Stomach (tissue), 9 donors: ENCODE measurements around the gene GPR17. TPM values are rescaled to one million over a fixed set of nuclear protein-coding genes. Genes with fewer than 3 reads are reported as not detected.

Experiments
- DNase-seq, 2 donors: peaks; one replicate each; pipeline versions ENCODE4 v3.0.0 to v3.0.0-alpha.2; 2013 to 2019
- H3K27ac ChIP-seq, 5 donors: fragments of 200-600 bp in 4 of 5; sonication (generic) in 4 of 5; one replicate each; pipeline ENCODE4 v1.5.1; 2013 to 2019; ENCODE audit warnings: mild to moderate bottlenecking in 1 of 5, moderate library complexity in 1 of 5
- H3K27me3 ChIP-seq, 3 donors: fragments of 200-600 bp; sonication (generic); one replicate each; pipeline ENCODE4 v1.5.1; 2017 to 2019; ENCODE audit warnings: mixed run types in 1 of 3
- H3K36me3 ChIP-seq, 4 donors: fragments of 200-600 bp; sonication (generic); 1 replicate in 3 of 4; 2 replicates in 1 of 4; pipeline ENCODE4 v1.5.1; 2016 to 2019
- H3K4me1 ChIP-seq, 4 donors: fragments of 200-600 bp; sonication (generic); one replicate each; pipeline ENCODE4 v1.5.1; 2016 to 2019
- H3K4me3 ChIP-seq, 4 donors: fragments of 200-600 bp; sonication (generic) in 3 of 4; one replicate each; pipeline ENCODE4 v1.5.1; 2016 to 2019; ENCODE audit warnings: mild to moderate bottlenecking in 1 of 4
- H3K9me3 ChIP-seq, 4 donors: fragments of 200-600 bp; sonication (generic); one replicate each; pipeline ENCODE4 v1.5.1; 2016 to 2019
- EP300 ChIP-seq: sonication (generic); formaldehyde crosslinking; IDR thresholded peaks from one replicate; pipeline ENCODE4 v1.6.1; 2017; ENCODE audit warnings: antibody characterized with exemption
- POLR2A ChIP-seq, 4 donors: fragments of 450-650 bp; IDR thresholded peaks; one replicate each; pipeline ENCODE4 v1.6.1; 2016; ENCODE audit warnings: antibody characterized with exemption in 4 of 4, control low read depth in 2 of 4, mild to moderate bottlenecking in 1 of 4, moderate library complexity in 1 of 4
- POLR2AphosphoS5 ChIP-seq, 3 donors: sonication (generic); formaldehyde crosslinking; IDR thresholded peaks; one replicate each; pipeline ENCODE4 v1.6.1; 2016; ENCODE audit warnings: antibody characterized with exemption in 3 of 3
- WGBS, 5 donors: extraction: QIAGEN DNeasy Blood & Tissue Kit in 3 of 5; methylation state at CpG; one replicate each; pipeline versions ENCODE4 v1.1.5 to v1.1.7; 2013 to 2018; 5-methylcytosine and 5-hydroxymethylcytosine counted together
- intact Hi-C: fragments of 100-400 bp; cut with DNase I; formaldehyde crosslinking; loops from one replicate; pipeline ENCODE4 v1.15.1; 2023; ENCODE audit warnings: low total_unique reads
- polyA plus RNA-seq, 3 donors: library from polyadenylated mRNA; stranded (reverse); fragments of 200-250 nt; gene quantifications; one replicate each; pipeline ENCODE4 v1.2.3, GENCODE V29; 2013
- total RNA-seq, 5 donors: library from RNA; depleted of rRNA; stranded (reverse); fragments of >200 nt; gene quantifications; one replicate each; pipeline versions ENCODE4 v1.1.0 to v1.2.3, GENCODE V29; 2014 to 2016
- TF ChIP-seq, protein P1 (sequence below), 7 experiments: fragments of 450-650 bp in 4 of 7; fragments of 200-600 bp in 3 of 7; sonication (generic) in 3 of 7; IDR thresholded peaks; one replicate each; pipeline ENCODE4 v1.5.1; 2016 to 2019; ENCODE audit warnings: antibody characterized with exemption in 7 of 7, control low read depth in 2 of 7, mild to moderate bottlenecking in 1 of 7
- donor health status: healthy with polysubstance abuse.
- donor health status: Bipolar disorder and iron deficiency.
- donor health status: healthy.

The GPR17 gene
- total and polyA plus RNA-seq, 8 donors = 0.19 to 0.61 (median 0.25) TPM; not detected in 5

DNA sequence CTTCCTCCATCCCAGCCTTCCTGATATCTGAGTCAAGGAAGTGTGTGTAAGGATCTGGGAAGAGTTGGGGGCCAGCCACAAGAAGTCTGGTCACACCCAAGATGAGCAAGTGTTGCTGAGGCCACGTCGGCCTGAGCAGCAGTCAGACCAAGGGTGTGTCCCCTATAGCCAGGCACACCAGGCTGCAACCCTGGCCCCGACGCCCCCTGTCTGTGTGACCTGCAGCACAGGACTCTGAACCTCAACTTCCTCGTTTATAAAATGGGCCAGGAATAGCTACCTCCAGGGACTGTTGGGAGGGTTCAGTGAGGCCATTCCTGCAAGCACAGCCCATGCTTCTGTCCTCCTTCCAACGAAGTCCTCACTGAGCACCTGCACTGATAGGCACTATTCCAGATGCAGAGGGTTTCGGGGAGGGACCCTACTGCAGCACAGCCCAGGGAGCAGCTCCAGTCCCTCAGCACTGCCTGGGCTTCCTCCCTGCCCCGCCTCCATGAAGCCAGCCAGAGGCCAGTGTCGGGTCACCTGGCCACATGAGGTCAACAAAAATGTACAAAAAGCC lies 16.1 kb downstream of the GPR17 start:
- Histone ChIP-seq H3K4me1 (peaks cover 19 to 85% (median 62%) of the 10 kb centered on the region in 4 donors), H3K27me3 (peaks cover 0 to 36% (median 14%) of the 10 kb centered on the region in 3 donors), H3K36me3 (peaks cover 0 to 8% (median 3%) of the 10 kb centered on the region in 4 donors), H3K4me3 (no peak overlapping the region), H3K9me3 (no peaks in the 10 kb centered on the region), H3K27ac (peak overlapping the region in 4 of 5 donors; percentile 68 to 90 (median 83))
- no peak for DNase-seq
- TF ChIP-seq POLR2A (IDR thresholded peaks at IDR 0.05) = no peak
- TF ChIP-seq, protein P1, sequence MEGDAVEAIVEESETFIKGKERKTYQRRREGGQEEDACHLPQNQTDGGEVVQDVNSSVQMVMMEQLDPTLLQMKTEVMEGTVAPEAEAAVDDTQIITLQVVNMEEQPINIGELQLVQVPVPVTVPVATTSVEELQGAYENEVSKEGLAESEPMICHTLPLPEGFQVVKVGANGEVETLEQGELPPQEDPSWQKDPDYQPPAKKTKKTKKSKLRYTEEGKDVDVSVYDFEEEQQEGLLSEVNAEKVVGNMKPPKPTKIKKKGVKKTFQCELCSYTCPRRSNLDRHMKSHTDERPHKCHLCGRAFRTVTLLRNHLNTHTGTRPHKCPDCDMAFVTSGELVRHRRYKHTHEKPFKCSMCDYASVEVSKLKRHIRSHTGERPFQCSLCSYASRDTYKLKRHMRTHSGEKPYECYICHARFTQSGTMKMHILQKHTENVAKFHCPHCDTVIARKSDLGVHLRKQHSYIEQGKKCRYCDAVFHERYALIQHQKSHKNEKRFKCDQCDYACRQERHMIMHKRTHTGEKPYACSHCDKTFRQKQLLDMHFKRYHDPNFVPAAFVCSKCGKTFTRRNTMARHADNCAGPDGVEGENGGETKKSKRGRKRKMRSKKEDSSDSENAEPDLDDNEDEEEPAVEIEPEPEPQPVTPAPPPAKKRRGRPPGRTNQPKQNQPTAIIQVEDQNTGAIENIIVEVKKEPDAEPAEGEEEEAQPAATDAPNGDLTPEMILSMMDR (IDR thresholded peaks at IDR 0.05) = no peak
- TF ChIP-seq POLR2AphosphoS5 (IDR thresholded peaks at IDR 0.05) = no peak
- TF ChIP-seq EP300 = no peak
- intact Hi-C loops = no loop called here
- 37 to 54% (median 47%) methylated on average over 9 of the region's 9 CpGs for WGBS, 5 donors

- DNase-seq = no peak
- 63 to 79% (median 76%) methylated on average over 8 to 9 of the region's 9 CpGs for WGBS, 5 donors
- peak overlapping the region in 3 of 4 donors; percentile 3 to 42 (median 36) for H3K4me3 ChIP-seq
- intact Hi-C loops = no loop called here
- H3K27ac ChIP-seq = peak overlapping the region in 4 of 5 donors; percentile 72 to 84 (median 76)
- TF ChIP-seq POLR2AphosphoS5 (IDR thresholded peaks at IDR 0.05) (no peak), POLR2A (IDR thresholded peaks at IDR 0.05) (no peak), EP300 (no peak)
- TF ChIP-seq, protein P1 (IDR thresholded peaks at IDR 0.05) = no peak
- H3K27me3 ChIP-seq = peaks cover 0 to 36% (median 14%) of the 10 kb centered on the region in 3 donors
- peaks cover 19 to 79% (median 57%) of the 10 kb centered on the region in 4 donors for H3K4me1 ChIP-seq
- no peaks in the 10 kb centered on the region for H3K36me3 ChIP-seq
- no peaks in the 10 kb centered on the region for H3K9me3 ChIP-seq
Observed at GRCh38 chr2:127662937-127663565, 17.1 kb downstream of the GPR17 start.

DNA sequence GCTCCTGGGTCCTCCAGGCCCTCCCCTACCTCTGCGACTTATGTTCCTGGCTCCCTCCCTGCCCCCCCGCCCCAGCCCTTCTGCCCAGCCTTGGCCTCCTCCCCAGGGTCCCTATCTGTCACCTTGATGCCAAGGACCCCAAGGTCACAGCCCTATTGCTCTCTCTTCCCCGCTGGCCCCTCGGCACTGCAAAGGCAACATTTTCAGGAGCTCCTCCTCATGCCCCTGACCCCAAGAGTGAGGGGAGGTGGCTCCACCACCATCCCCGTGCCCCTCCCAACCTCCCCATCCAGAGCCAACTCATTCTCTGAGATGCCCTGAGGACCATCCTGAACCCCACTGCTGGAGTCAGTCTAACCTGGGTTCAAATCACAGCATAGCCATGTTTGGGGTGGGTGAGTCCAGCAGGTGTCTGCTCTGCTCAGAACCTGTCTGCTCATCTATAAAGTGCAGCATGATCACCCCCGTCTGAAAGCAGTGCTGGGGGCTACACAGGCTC lies 17.7 kb downstream of the GPR17 start:
- 64 to 76% (median 67%) methylated on average over 5 to 6 of the region's 6 CpGs for WGBS, 5 donors
- TF ChIP-seq, protein P1 (IDR thresholded peaks at IDR 0.05) = no peak
- TF ChIP-seq EP300 (no peak), POLR2A (IDR thresholded peaks at IDR 0.05) (no peak), POLR2AphosphoS5 (IDR thresholded peaks at IDR 0.05) (no peak)
- H3K27me3 ChIP-seq = peaks cover 0 to 36% (median 14%) of the 10 kb centered on the region in 3 donors

DNA sequence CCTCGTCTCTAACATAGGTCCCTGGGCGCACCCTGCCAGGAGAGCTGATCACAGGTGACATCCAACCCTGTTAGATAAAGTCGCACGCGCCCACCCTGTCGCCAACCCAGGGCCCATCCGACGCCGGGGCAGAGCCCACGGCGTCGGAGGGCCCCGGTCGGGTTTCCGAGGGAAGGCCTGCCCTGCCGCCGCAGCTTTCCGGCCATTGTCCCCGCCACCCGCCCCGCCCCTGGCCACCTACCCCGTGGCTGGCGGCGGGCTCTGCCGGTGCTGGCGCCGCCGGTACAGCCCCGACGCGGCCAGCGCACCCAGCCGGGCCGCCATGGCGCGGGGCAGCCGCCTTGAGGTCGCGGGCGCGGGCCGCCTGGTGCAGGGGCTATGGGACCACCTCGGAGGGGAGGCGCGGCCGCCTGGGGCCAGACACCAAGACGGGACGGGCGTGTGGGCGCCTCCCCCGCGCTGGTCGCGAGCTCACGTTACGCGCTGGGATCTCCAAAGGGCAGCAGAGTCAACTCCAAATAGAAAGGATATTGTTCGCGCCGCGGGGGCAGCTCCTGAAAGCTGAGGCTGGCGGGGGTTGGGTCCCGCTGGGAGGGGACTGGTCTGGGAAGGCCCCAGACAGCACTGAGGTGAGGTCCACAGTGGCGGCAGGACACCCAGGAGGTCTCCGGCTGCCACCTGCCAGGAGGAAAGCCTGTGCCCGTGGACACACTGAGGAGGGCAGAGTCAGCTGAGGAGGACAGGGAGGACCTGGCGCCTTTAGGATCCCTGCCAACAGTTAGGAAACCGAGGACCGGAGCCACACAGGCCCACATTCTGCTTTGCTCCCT lies 18.3 kb downstream of the GPR17 start:
- WGBS, 5 donors = 10 to 20% (median 14%) methylated on average over 26 to 69 of the region's 69 CpGs
- TF ChIP-seq POLR2A (IDR thresholded peaks at IDR 0.05) (no peak), POLR2AphosphoS5 (IDR thresholded peaks at IDR 0.05) (no peak), EP300 (no peak)
- TF ChIP-seq, protein P1 (IDR thresholded peaks at IDR 0.05) = no peak
- DNase-seq = peak in 1 of 2 donors; percentile 49
- no peaks in the 10 kb centered on the region for H3K9me3 ChIP-seq
- H3K36me3 ChIP-seq = no peaks in the 10 kb centered on the region
- intact Hi-C loops = no loop called here
- H3K27ac ChIP-seq = peak overlapping the region; percentile 35 to 84 (median 76)
- peak overlapping the region; percentile 36 to 43 (median 40) for H3K4me3 ChIP-seq
- H3K4me1 ChIP-seq = peaks cover 19 to 78% (median 50%) of the 10 kb centered on the region in 4 donors
- peaks cover 0 to 36% (median 14%) of the 10 kb centered on the region in 3 donors for H3K27me3 ChIP-seq

More for the DNA sequence above, 17.7 kb downstream of the GPR17 start:
- Histone ChIP-seq H3K4me3 (peak overlapping the region; percentile 36 to 43 (median 40)), H3K36me3 (no peaks in the 10 kb centered on the region), H3K4me1 (peaks cover 19 to 79% (median 53%) of the 10 kb centered on the region in 4 donors), H3K9me3 (no peaks in the 10 kb centered on the region), H3K27ac (peak overlapping the region in 4 of 5 donors; percentile 72 to 84 (median 76))
- intact Hi-C loops = no loop called here
- DNase-seq = no peak
